ENCODE results near the gene TMEM198.

The TMEM198 gene

DNA sequence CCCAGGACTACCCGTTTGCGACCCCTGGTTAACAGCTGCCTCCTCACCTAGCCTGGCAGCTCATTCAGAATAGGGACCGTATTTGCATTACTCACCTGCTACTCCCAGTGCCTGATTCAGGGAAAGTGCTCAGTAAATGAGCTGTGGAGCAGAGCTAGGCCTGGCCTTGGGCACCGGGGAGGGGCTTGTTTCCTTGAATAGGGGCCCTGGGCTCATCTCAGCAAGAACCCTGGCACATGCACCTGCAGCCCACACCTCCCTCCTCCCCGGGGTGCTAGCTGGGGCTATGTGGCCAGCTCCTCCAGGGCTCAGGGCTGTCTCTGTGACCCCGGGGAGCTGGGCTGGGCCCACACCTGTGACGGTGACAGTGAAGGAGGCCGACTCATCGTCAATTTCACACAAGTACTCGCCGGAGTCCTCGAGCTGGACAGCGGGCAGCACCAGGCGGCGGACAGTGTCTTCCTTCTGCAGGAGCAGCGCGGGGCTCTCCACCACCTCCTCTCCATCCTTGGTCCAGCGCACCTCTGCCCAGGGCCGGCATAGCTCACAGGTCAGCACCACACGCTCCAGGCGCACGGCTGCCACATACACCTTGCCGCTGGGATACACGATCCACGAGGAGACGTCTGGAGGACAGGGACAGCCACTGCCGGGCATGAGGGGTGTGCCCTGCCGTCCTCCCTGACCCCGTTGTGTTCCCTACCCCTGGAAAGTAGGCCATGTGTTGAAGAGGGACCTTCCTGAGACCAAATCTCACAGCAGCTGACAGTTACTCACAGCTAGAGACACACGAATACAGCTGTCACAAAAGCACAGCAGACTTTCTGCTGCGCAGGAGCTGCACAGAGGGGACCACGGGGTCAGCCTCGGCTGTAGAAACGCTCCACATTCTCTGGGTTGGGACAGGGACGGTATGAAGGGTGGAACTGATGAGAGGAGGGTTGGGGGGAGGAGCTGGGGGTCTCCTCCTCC lies 18.5 kb downstream of the TMEM198 start:
- no peak for DNase-seq (ENCODE audit: low spot score)

GRCh38 chr2:219563271-219563928 lies 19.6 kb downstream of the TMEM198 start:
- DNase-seq (ENCODE audit: low spot score), result no peak

- DNase-seq (ENCODE audit: low spot score), result no peak
These were observed 21.6 kb downstream of the TMEM198 start for GRCh38 chr2:219565130-219566080.

- DNase-seq (ENCODE audit: low spot score), result no peak
These were observed 22.8 kb downstream of the TMEM198 start for GRCh38 chr2:219566640-219567039.

DNA sequence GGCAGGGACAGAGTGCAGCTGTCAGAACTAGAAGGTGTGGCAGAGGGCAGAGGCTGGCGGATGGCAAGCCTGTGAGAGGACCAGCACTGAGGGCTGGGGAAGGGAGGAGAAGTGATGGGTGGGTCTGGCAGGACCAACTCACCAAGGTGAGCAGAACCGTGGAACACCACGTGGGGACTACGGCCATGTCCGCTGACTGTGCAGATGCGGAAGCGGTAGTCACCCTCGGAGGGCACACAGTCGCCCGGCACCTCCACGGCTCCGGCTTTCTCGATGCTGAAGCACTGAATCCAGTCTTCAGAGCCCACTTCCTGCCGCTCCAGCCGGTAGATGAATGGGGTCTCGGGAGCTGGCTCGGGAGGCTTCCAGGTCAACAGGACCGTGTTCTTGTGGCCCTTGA lies 23.3 kb downstream of the TMEM198 start:
- DNase-seq (ENCODE audit: low spot score), result no peak

GRCh38 chr2:219567791-219568361 lies 24.0 kb downstream of the TMEM198 start:
- DNase-seq (ENCODE audit: low spot score), result no peak

DNA sequence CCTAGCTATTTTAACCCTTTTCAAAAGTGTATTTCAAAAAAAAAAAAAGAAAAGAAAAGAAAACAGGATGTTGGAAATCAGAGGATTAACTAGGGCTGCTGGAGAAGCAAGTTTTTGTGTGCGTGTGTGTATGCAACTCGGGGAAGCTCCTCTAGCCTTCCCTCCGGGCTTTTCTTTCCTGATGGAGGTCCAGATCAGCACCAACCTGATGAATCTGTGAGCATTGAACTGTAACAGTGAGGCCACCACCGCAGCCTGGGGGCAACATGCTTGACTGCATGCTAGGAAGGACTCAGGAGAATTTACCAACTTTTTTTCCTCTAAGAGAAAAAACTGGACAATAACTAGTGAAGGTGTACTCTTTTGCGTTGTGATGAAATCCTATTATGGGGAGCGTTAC lies 25.2 kb downstream of the TMEM198 start:
- DNase-seq (ENCODE audit: low spot score), result no peak

DNA sequence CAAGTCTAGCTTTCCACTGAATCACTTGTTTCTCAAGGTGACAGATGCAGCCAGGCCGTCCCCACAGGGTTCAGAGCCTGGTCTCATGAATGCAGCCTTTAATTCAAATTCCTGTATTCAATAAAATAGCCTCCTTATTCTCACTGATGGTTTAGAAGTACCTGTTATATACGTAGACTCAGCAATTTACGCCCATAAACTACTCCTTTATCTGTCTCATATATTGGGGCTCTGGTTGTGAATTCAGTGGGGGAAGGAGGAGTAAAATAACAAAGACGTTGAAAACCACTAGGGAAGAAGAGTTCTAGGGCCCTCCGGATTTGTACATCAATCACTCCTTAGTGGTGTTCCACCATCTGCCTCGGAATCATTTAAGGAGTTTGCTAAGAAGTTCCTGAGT lies 25.8 kb downstream of the TMEM198 start:
- no peak for DNase-seq (ENCODE audit: low spot score)

- DNase-seq (ENCODE audit: low spot score), result no peak
These were observed 26.5 kb downstream of the TMEM198 start for GRCh38 chr2:219570194-219570923.

- no peak for DNase-seq (ENCODE audit: low spot score)
These were observed 27.1 kb downstream of the TMEM198 start for GRCh38 chr2:219570924-219571310.

GRCh38 chr2:219571311-219572236 lies 27.7 kb downstream of the TMEM198 start, which contains the start of gene OBSL1:
OBSL1 (minus strand) TSS chr2:219571539; CDS start chr2:219571232, 307 bp downstream.
- no peak for DNase-seq (ENCODE audit: low spot score)

DNA sequence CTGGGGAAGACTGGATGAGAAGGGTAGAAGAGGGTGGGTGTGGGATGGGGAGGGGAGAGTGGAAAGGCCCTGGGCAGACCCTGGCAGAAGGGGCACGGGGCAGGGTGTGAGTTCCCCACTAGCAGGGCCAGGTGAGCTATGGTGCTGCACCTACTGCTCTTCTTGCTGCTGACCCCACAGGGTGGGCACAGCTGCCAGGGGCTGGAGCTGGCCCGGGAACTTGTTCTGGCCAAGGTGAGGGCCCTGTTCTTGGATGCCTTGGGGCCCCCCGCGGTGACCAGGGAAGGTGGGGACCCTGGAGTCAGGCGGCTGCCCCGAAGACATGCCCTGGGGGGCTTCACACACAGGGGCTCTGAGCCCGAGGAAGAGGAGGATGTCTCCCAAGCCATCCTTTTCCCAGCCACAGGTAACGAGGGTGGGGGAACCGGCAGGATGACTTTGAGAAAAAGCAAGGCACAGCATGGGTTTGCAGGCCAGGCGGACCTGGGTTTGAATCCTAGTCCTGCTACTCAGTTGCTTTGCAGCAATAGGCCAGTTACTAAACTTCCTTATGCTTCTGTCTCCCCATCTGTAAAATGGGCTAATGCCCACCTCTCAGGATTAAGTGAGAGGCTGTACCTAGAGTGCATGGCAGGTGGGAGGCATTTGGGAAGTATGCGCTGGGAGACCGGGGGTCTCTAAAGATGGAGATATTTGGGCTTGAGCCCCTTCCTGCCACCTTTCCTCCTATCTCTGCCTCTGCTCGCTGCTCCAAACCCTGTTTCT lies 28.6 kb downstream of the TMEM198 start, which contains the start of gene INHA:
Gene INHA (plus strand): TSS at position 74 of the 765 bp plus-strand sequence. CDS start 65 bp downstream, at position 139.
- DNase-seq (ENCODE audit: low spot score), result no peak

DNA sequence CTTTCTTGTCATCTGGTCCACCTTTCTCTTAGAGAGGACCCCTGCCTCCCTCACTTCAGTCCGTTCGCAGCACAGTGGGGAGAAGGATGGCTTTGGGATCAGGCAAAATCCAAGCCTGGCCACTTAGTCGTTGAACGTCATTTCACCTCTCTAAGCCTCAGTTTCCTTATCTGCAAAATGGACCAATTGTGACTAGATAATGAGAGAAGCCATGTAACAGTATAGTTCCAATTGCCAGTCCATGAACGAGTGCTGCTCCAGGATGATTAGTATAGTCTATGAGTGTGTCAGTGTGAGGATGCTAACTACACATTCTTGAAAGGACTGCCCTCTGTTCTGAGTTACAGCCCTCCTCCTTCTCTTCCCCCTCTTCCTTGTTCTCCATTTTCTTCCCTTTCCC lies 29.3 kb downstream of the TMEM198 start:
- DNase-seq (ENCODE audit: low spot score), result no peak

- no peak for DNase-seq (ENCODE audit: low spot score)
These were observed 30.9 kb downstream of the TMEM198 start for GRCh38 chr2:219574484-219575311.

GRCh38 chr2:219575566-219576504 lies 32.0 kb downstream of the TMEM198 start:
- no peak for DNase-seq (ENCODE audit: low spot score)

DNA sequence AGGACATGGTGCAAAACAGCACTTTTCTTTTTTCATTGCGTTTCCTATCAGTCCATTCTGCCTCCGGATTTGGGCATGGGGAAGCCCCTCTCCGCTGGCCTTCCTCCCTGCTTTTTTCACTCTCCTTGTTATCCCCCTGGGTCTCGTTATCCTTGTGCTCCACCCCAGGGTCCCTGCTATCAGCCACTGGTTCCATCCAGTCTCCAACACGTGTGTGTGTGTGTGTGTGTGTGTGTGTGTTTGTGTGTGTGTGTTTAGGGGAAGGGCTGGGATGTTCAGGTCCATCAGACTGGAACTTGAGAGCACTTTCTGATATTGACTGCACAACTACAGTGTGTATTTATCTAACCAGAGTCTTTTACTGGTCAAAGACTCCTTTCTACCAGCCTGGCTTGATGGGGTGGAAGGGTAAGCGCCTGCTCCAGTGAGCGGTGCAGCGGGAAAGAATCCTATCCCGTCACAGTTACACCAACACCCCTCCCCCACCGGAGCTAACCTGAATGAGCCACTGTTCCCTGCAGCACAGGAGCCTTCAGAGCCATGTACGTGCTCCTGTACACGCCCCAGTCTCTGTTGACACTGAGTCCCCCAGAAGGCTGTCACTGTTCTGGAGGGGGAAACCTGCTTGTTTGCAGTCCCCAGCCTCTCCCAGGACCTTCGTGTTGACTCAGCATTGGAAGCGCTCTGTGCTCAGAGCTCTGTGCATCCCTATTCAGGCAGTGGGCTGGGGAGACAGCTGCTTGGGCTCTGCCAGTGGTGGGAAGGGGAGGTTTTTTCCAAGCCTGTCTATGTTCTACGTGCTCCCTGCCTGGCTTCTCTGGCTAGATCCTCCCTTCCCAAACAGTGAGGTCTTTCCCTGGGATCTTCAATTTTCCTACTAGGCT lies 32.9 kb downstream of the TMEM198 start:
- no peak for DNase-seq (ENCODE audit: low spot score)
